Measurements from ENCODE around the gene GNG7. TPM values are rescaled to one million over a fixed set of nuclear protein-coding genes. Genes with fewer than 3 reads are reported as not detected.

GNG7 gene
- total and polyA plus RNA-seq, 10 of the 15 experiments (the other 5 are each of a cell fraction or from before 2014, with no cell fraction given), result 1.9 to 13.6 (median 6.5) TPM

- Histone ChIP-seq H2AFZ (ENCODE audit: control insufficient read depth, low read depth, low read length) (no peak overlapping the region; the same call in 1 of the 2 replicates), H3K9me3 (replicated peaks; ENCODE audit: control insufficient read depth, insufficient read depth, low read length) (peaks cover 3% of the 10 kb centered on the region; the same call in 1 of the 3 replicates), H4K20me1 (ENCODE audit: control insufficient read depth, insufficient read depth) (peaks cover 12% of the 10 kb centered on the region; the same call in 1 of the 2 replicates), H3K4me1 (ENCODE audit: control insufficient read depth, insufficient read depth, low read length) (peaks cover 12% of the 10 kb centered on the region), H3K36me3 (ENCODE audit: control insufficient read depth in 2 of 2, insufficient read depth in 2 of 2, low read length in 1 of 2) (peaks cover 2% of the 10 kb centered on the region in 2 experiments; a peak in 2 of 4 replicates), H3K27ac (ENCODE audit: control insufficient read depth, insufficient read depth) (peak overlapping the region; percentile 95), H3K27me3 (replicated peaks in 1 of 2; ENCODE audit: control insufficient read depth in 2 of 2, insufficient read depth in 2 of 2, low read length in 1 of 2) (no peaks in the 10 kb centered on the region), H3K4me3 (peak overlapping the region; percentile 100; the same call in 1 of the 2 replicates), H3K9ac (ENCODE audit: control insufficient read depth, insufficient read depth, low read length) (peak overlapping the region; percentile 83; the same call in 1 of the 2 replicates), H3K4me2 (ENCODE audit: control insufficient read depth, insufficient read depth) (peak overlapping the region; percentile 98), H3K79me2 (ENCODE audit: control insufficient read depth, insufficient read depth, low read length) (peaks cover 43% of the 10 kb centered on the region)
- POLR2A ChIA-PET, result interaction anchor here (0.7 to 6.8 kb wide), 4 partner anchors 64 to 131 kb away, joined by 3 to 166 read pairs (median 9); no protein-coding TSS in a partner anchor
- CTCF ChIA-PET, result interaction anchor here (0.7 to 5.8 kb wide), 8 partner anchors 63 to 145 kb away, joined by 3 to 45 read pairs (median 4); no protein-coding TSS in a partner anchor
- intact Hi-C loops (cut with micrococcal nuclease; ENCODE audit: unreplicated experiment), result no loop called here
- in situ Hi-C loops (cut with MboI), result no loop called here
- RAD21 ChIA-PET (ENCODE audit: unreplicated experiment), result interaction anchor here (0.7 to 6.5 kb wide), 9 partner anchors 11 to 130 kb away, joined by 3 to 221 read pairs (median 6); no protein-coding TSS in a partner anchor
- DNase-seq (ENCODE audit: low read depth, low spot score) (no peak), ATAC-seq (peak; percentile 17), FAIRE-seq (peak; percentile 66)
- no peak for TF ChIP-seq HDAC6 (IDR thresholded peaks at IDR 0.05; ENCODE audit: unreplicated experiment)
- peak; percentile 40 for TF ChIP-seq RUNX3 (IDR thresholded peaks at IDR 0.05; ENCODE audit: low read length)
- TF ChIP-seq SMARCA5 (IDR thresholded peaks at IDR 0.05), result peak; percentile 52; the same call in 1 of the 2 replicates
- TF ChIP-seq CTCF (IDR thresholded peaks at IDR 0.05 in 2 of 3, conservative IDR thresholded peaks at IDR 0.05 in 1 of 3; ENCODE audit: control insufficient read depth in 2 of 3, extremely low read depth in 1 of 3, insufficient read depth in 1 of 3, low read depth in 3 of 3, low read length in 3 of 3), result peak; percentile 41 to 61 (median 59); a peak in 5 of 6 replicates
- TF ChIP-seq SMC3 (IDR thresholded peaks at IDR 0.05; ENCODE audit: borderline replicate concordance, low read length), result peak; percentile 1; the same call in 1 of the 2 replicates
- peak; percentile 75; the same call in 1 of the 2 replicates for TF ChIP-seq TCF3 (IDR thresholded peaks at IDR 0.05; ENCODE audit: borderline replicate concordance, insufficient read depth, low read depth, low read length)
- TF ChIP-seq BACH1 (IDR thresholded peaks at IDR 0.05; ENCODE audit: borderline replicate concordance), result peak; percentile 7; the same call in 1 of the 2 replicates
- TF ChIP-seq EED (IDR thresholded peaks at IDR 0.05; ENCODE audit: low read depth), result peak; percentile 47
- TF ChIP-seq MEF2B (IDR thresholded peaks at IDR 0.05; ENCODE audit: partially characterized antibody, poor library complexity, severe bottlenecking), result peak; percentile 23
- no peak; the same call in 1 of the 2 replicates for TF ChIP-seq MLLT1 (IDR thresholded peaks at IDR 0.05)
- TF ChIP-seq ZBTB11 (CRISPR knock-in tag; IDR thresholded peaks at IDR 0.05), result 0 out of 2 replicates have a peak, but pooled peaks have one; percentile 6
- TF ChIP-seq TCF12 (IDR thresholded peaks at IDR 0.05; ENCODE audit: low read depth, low read length), result peak; percentile 80
- TF ChIP-seq PAX5 (IDR thresholded peaks at IDR 0.05; ENCODE audit: borderline replicate concordance, low read depth, low read length), result peak; percentile 5; the same call in 1 of the 2 replicates
- no peak for TF ChIP-seq TBL1XR1 (IDR thresholded peaks at IDR 0.05; ENCODE audit: low read depth, low read length)
- TF ChIP-seq ATF7 (IDR thresholded peaks at IDR 0.05; ENCODE audit: low read depth), result 0 out of 2 replicates have a peak, but pooled peaks have one; percentile 7
- TF ChIP-seq POLR2AphosphoS5 (IDR thresholded peaks at IDR 0.05; ENCODE audit: low read length), result peak; percentile 84
- no TSS peak for BruUV-seq (replicated peaks)
- SMC1A ChIA-PET (ENCODE audit: uncharacterized antibody, unreplicated experiment), result interaction anchor here (1.2 to 10.5 kb wide), 8 partner anchors 24 to 130 kb away, joined by 3 to 143 read pairs (median 4); no protein-coding TSS in a partner anchor
- WGBS (ENCODE audit: insufficient coverage, insufficient replicate concordance, low lambda C conversion rate, missing lambda C conversion rate), result 15% methylated on average over 20 of the region's 20 CpGs
Observed at GRCh38 chr19:2479556-2480194, 222.8 kb downstream of the GNG7 start.

Measured in GM12878 (cell line).